Fibroblast of lung (primary cell): ENCODE data around the gene SUFU.

ENCODE experiments used
- CTCF ChIP-seq, 2 donors: IDR thresholded peaks in 1 of 2; conservative IDR thresholded peaks in 1 of 2; 1 replicate in 1 of 2; 2 replicates in 1 of 2; pipeline ENCODE4 v1.5.1; 2011 to 2012; ENCODE audit warnings: low read length in 2 of 2, control low read depth in 1 of 2, inconsistent platforms in 1 of 2, low read depth in 1 of 2, mild to moderate bottlenecking in 1 of 2
- EZH2 ChIP-seq: IDR thresholded peaks from 2 replicates; pipeline ENCODE4 v1.5.1; 2012; ENCODE audit warnings: low read length, control low read depth, mild to moderate bottlenecking; ENCODE audit errors: missing control alignments

DNA sequence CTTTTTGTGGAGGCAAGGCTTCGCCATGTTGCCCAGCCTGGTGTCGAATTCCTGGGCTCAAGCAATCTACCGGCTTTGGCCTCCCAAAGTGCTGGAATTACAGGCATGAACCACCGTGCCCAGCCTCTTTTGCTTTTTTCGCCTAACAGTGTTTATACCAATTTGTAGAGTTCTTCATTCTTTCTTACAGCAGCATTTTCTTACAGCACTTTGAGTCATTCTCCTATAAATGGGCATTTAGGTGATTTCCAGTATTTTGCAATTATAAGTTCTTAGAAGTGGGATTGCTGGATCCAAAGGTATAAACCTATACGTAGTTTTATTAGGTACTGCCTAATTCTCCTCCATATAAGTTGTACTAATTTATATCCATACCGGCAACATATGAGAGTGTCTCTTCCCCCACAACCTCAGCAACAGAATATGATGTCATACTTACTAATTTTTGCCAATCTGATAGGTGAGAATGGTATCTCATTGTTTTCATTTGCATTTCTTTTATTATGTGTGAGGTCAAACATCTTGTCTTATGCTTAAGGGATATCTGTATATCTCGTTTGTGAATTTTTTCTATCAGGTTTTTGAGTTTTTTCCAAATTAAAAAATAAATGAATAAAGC lies 39.1 kb downstream of the SUFU start:
- no peak for TF ChIP-seq CTCF (conservative IDR thresholded peaks at IDR 0.05 in 1 of 2, IDR thresholded peaks at IDR 0.05 in 1 of 2; ENCODE audit: low read depth in 1 of 2, low read length in 2 of 2)
- no peak for TF ChIP-seq EZH2
